HG02981 (cell line): Measurements from ENCODE around the gene HMG20A.

Source experiments
- ATAC-seq: cut with Tn5 transposase; IDR thresholded peaks from one replicate; pipeline ENCODE4 v1.9.1; 2021; ENCODE audit warnings: mild to moderate bottlenecking, moderate library complexity; ENCODE audit not compliant: unreplicated experiment

The HMG20A gene

GRCh38 chr15:77420610-77421369, at the start of gene HMG20A:
TSS of gene HMG20A (plus strand) at chr15:77420888. CDS start at chr15:77458408, 37,520 bp downstream.
- peak; percentile 30 for ATAC-seq

GRCh38 chr15:77371850-77372563, 48.7 kb upstream of the HMG20A start:
- ATAC-seq: no peak

- no peak for ATAC-seq
Observed at GRCh38 chr15:77373441-77373840, 47.2 kb upstream of the HMG20A start.

GRCh38 chr15:77375133-77375532, 45.6 kb upstream of the HMG20A start:
- no peak for ATAC-seq

GRCh38 chr15:77376770-77377169, 43.9 kb upstream of the HMG20A start:
- ATAC-seq: no peak

GRCh38 chr15:77380033-77380432, 40.7 kb upstream of the HMG20A start:
- ATAC-seq: no peak

- no peak for ATAC-seq
Observed at GRCh38 chr15:77384086-77384485, 36.6 kb upstream of the HMG20A start.

- no peak for ATAC-seq
Observed at GRCh38 chr15:77384589-77385359, 35.9 kb upstream of the HMG20A start.

GRCh38 chr15:77386626-77387025, 34.1 kb upstream of the HMG20A start:
- no peak for ATAC-seq

GRCh38 chr15:77387365-77388105, 33.2 kb upstream of the HMG20A start:
- ATAC-seq: no peak

- ATAC-seq: no peak
Observed at GRCh38 chr15:77391372-77391951, 29.2 kb upstream of the HMG20A start.

- ATAC-seq: no peak
Observed at GRCh38 chr15:77392762-77393470, 27.8 kb upstream of the HMG20A start.

- ATAC-seq: no peak
Observed at GRCh38 chr15:77393471-77393840, 27.2 kb upstream of the HMG20A start.

- ATAC-seq: no peak
Observed at GRCh38 chr15:77395013-77395774, 25.5 kb upstream of the HMG20A start.

- no peak for ATAC-seq
Observed at GRCh38 chr15:77396692-77397091, 24.0 kb upstream of the HMG20A start.

- no peak for ATAC-seq
Observed at GRCh38 chr15:77398927-77399326, 21.8 kb upstream of the HMG20A start.

- no peak for ATAC-seq
Observed at GRCh38 chr15:77400258-77400657, 20.4 kb upstream of the HMG20A start.

- no peak for ATAC-seq
Observed at GRCh38 chr15:77402740-77403379, 17.8 kb upstream of the HMG20A start.
